Esophagus (tissue), 2 donors: ENCODE measurements around the gene PDE4D. TPM values are rescaled to one million over a fixed set of nuclear protein-coding genes. Genes with fewer than 3 reads are reported as not detected.
"Not testable (repeated sequence)": the region's sequence is repeated elsewhere in the genome, so short reads cannot be mapped to it uniquely, and the experiment has no call there.

Source experiments
- H3K27ac ChIP-seq, 2 donors: one replicate each; pipeline ENCODE4 v1.5.1; 2013; ENCODE audit warnings: low read depth in 2 of 2, mild to moderate bottlenecking in 2 of 2, inconsistent platforms in 1 of 2, low read length in 1 of 2, moderate library complexity in 1 of 2
- H3K27me3 ChIP-seq, 2 donors: one replicate each; pipeline ENCODE4 v1.6.1; 2013; ENCODE audit warnings: low read length in 2 of 2, control low read depth in 1 of 2, mild to moderate bottlenecking in 1 of 2; ENCODE audit not compliant: insufficient read depth in 2 of 2, control insufficient read depth in 1 of 2
- H3K36me3 ChIP-seq, 2 donors: one replicate each; pipeline ENCODE4 v1.6.1; 2013; ENCODE audit warnings: low read length in 1 of 2; ENCODE audit not compliant: control insufficient read depth in 2 of 2, insufficient read depth in 2 of 2
- H3K4me1 ChIP-seq, 2 donors: one replicate each; pipeline ENCODE4 v1.6.1; 2013; ENCODE audit warnings: low read length in 1 of 2; ENCODE audit not compliant: control insufficient read depth in 2 of 2, insufficient read depth in 2 of 2
- H3K4me3 ChIP-seq, 2 donors: one replicate each; pipeline ENCODE4 v1.5.1; 2013; ENCODE audit warnings: low read length in 2 of 2, mild to moderate bottlenecking in 2 of 2, low read depth in 1 of 2, moderate library complexity in 1 of 2
- H3K9me3 ChIP-seq, 2 donors: one replicate each; pipeline ENCODE4 v1.6.1; 2013; ENCODE audit warnings: mild to moderate bottlenecking in 2 of 2, low read depth in 1 of 2, low read length in 1 of 2, moderate library complexity in 1 of 2; ENCODE audit not compliant: control insufficient read depth in 2 of 2, insufficient read depth in 1 of 2
- WGBS, 2 donors: extraction: QIAGEN DNeasy Blood & Tissue Kit; methylation state at CpG; one replicate each; pipeline ENCODE4 v1.1.7; 2013; 5-methylcytosine and 5-hydroxymethylcytosine counted together
- polyA plus RNA-seq, 2 donors: library from polyadenylated mRNA; stranded (reverse); fragments of 200-250 nt; gene quantifications; one replicate each; pipeline ENCODE4 v1.2.3, GENCODE V29; 2013
- donor health status: healthy with polysubstance abuse.
- donor health status: Bipolar disorder and iron deficiency.

The PDE4D gene
- polyA plus RNA-seq, 2 donors = 1.5 to 2.5 TPM

DNA sequence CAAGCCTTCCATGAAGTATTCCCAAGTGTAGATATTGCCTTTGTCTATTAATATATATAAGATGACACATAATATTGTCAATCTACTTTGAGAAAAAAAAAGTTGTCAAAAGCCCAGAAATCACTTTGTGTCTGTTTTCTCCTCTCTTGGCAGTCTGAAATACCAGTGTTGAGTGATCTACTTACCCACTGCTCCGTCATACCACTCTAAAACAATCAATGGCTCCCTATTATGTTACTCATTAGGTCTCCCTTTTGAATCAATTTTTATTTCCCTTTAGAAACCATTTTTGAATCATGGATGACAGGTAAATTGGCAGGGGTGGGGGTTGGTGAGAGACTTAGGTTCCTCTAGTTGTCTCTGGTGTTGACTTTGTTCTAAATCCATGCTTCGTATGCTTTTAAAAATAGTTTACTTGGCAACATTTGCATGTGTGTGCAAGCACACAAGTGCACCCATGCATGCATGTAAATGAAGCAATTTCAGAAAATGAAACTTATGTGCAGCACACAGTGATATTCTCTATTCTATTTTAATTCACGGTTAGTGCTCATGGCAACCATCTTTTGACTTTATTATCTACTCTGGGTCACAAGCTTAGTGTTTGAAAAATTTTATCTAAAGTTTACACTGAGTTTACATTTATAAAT, 931.8 kb downstream of the PDE4D start:
- Histone ChIP-seq H3K27ac (no peak overlapping the region), H3K4me3 (no peak overlapping the region), H3K4me1 (no peaks in the 10 kb centered on the region), H3K9me3 (no peaks in the 10 kb centered on the region), H3K36me3 (no peaks in the 10 kb centered on the region), H3K27me3 (no peaks in the 10 kb centered on the region)
- 72 to 77% methylated on average over 3 of the region's 3 CpGs for WGBS, 2 donors

GRCh38 chr5:58958701-58959100, 934.8 kb downstream of the PDE4D start:
- WGBS, 2 donors = 60 to 63% methylated on average over 3 of the region's 3 CpGs
- no peaks in the 10 kb centered on the region for H3K36me3 ChIP-seq
- no peak overlapping the region for H3K27ac ChIP-seq

DNA sequence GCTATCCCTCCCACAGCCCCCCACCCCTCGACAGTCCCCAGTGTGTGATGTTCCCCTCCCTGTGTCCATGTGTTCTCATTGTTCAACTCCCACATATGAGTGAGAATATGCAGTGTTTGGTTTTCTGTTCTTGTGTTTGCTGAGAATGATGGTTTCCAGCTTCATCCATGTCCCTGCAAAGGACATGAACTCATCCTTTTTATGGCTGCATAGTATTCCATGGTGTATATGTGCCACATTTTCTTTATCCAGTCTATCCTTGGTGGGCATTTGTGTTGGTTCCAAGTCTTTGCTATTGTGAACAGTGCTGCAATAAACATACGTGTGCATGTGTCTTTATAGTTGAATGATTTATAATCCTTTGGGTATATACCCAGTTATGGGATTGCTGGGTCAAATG, 940.3 kb downstream of the PDE4D start:
- not testable (repeated sequence) for H3K4me3 ChIP-seq, H3K27me3 ChIP-seq, H3K9me3 ChIP-seq, H3K4me1 ChIP-seq, H3K36me3 ChIP-seq, H3K27ac ChIP-seq
- 74 to 79% methylated on average over 2 of the region's 2 CpGs for WGBS, 2 donors

More at GRCh38 chr5:58958701-58959100, 934.8 kb downstream of the PDE4D start:
- Histone ChIP-seq H3K27me3 (no peaks in the 10 kb centered on the region), H3K9me3 (no peaks in the 10 kb centered on the region), H3K4me3 (no peak overlapping the region), H3K4me1 (no peaks in the 10 kb centered on the region)

- H3K9me3 ChIP-seq = no peaks in the 10 kb centered on the region
- H3K27ac ChIP-seq = no peak overlapping the region
- no peaks in the 10 kb centered on the region for H3K36me3 ChIP-seq
- no peaks in the 10 kb centered on the region for H3K27me3 ChIP-seq
- no peak overlapping the region for H3K4me3 ChIP-seq
- 45 to 47% methylated on average over 2 of the region's 2 CpGs for WGBS, 2 donors
- no peaks in the 10 kb centered on the region for H3K4me1 ChIP-seq
Measured at GRCh38 chr5:58950224-58950623, 943.3 kb downstream of the PDE4D start.

DNA sequence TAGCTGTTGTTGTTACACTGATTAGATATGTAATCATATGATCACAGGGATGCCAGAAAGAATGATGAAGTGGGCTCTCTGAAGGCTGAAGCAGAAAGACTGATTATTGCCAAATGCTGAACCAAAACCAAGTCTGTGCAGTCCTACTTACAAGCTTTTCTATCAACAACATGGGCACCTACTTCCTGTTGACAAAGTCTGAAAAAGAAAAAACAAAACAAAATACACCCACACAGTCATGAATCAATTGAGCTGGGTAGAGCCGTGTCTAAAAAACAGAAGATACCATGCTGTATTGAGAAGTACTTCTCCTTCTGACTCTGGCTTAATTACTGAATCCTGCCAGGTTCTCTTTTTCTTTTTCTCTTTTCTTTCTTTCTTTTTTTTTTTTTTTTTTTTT, 947.3 kb downstream of the PDE4D start:
- no peaks in the 10 kb centered on the region for H3K36me3 ChIP-seq
- WGBS, 2 donors = 0% methylated on average over 1 of the region's 1 CpG
- no peaks in the 10 kb centered on the region for H3K27me3 ChIP-seq
- H3K4me1 ChIP-seq = no peaks in the 10 kb centered on the region
- no peaks in the 10 kb centered on the region for H3K9me3 ChIP-seq
- no peak overlapping the region for H3K27ac ChIP-seq
- no peak overlapping the region for H3K4me3 ChIP-seq

GRCh38 chr5:58944221-58944620, 949.3 kb downstream of the PDE4D start:
- WGBS, 2 donors = 88% methylated on average over 1 of the region's 1 CpG
- H3K9me3 ChIP-seq = no peaks in the 10 kb centered on the region
- no peaks in the 10 kb centered on the region for H3K36me3 ChIP-seq
- no peaks in the 10 kb centered on the region for H3K27me3 ChIP-seq
- H3K4me1 ChIP-seq = no peaks in the 10 kb centered on the region
- no peak overlapping the region for H3K4me3 ChIP-seq
- no peak overlapping the region for H3K27ac ChIP-seq

GRCh38 chr5:58940446-58940845, 953.1 kb downstream of the PDE4D start:
- Histone ChIP-seq H3K36me3 (no peaks in the 10 kb centered on the region), H3K4me1 (no peaks in the 10 kb centered on the region), H3K9me3 (no peaks in the 10 kb centered on the region), H3K27ac (no peak overlapping the region), H3K4me3 (no peak overlapping the region), H3K27me3 (no peaks in the 10 kb centered on the region)
- 82 to 83% methylated on average over 2 of the region's 2 CpGs for WGBS, 2 donors

DNA sequence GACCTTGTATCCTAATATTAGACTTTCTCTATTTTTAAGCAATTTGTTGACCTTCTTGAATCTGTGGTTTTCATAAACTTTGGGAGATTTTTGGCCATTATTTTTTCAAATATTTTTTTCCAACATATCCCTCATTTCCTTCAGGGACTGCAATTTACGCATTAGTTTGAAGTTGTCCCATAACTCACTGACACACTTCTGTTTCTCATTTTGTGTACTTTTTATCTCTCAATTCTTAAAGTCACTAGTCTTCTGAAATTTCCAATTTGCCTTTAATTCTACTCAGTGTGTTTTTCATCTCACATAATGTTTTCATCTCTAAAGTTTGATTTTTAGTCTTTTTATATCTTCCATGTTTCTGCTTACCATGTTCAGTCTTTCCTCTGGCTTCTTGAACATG, 953.9 kb downstream of the PDE4D start:
- Histone ChIP-seq H3K27ac (no peak overlapping the region), H3K27me3 (no peaks in the 10 kb centered on the region), H3K4me1 (no peaks in the 10 kb centered on the region), H3K4me3 (no peak overlapping the region), H3K9me3 (no peaks in the 10 kb centered on the region), H3K36me3 (no peaks in the 10 kb centered on the region)
- WGBS, 2 donors = 95% methylated on average over 1 of the region's 1 CpG

GRCh38 chr5:58938563-58939424, 954.7 kb downstream of the PDE4D start:
- Histone ChIP-seq H3K4me3 (no peak overlapping the region), H3K36me3 (no peaks in the 10 kb centered on the region), H3K4me1 (no peaks in the 10 kb centered on the region), H3K9me3 (no peaks in the 10 kb centered on the region), H3K27ac (no peak overlapping the region), H3K27me3 (no peaks in the 10 kb centered on the region)
- 87 to 89% methylated on average over 10 of the region's 10 CpGs for WGBS, 2 donors
